GOT3 (cell line): ENCODE results near the gene PADI2.

Experiments
- DNase-seq: peaks from one replicate; lab custom pipeline; 2025; ENCODE audit warnings: mixed read lengths; lab: John Stamatoyannopoulos, UW

PADI2 gene

GRCh38 chr1:17053685-17054410 is 65.4 kb downstream of the PADI2 start, which contains the start of gene SDHB:
Gene SDHB, minus strand, starts transcription at chr1:17054032. Its CDS starts 13 bp downstream, at chr1:17054019.
- peak; percentile 91 for DNase-seq

GRCh38 chr1:17053086-17053684 is 66.1 kb downstream of the PADI2 start:
- no peak for DNase-seq

GRCh38 chr1:17052641-17053040 is 66.6 kb downstream of the PADI2 start:
- no peak for DNase-seq

- DNase-seq: no peak
These were observed 67.2 kb downstream of the PADI2 start for GRCh38 chr1:17052038-17052437.

- DNase-seq: no peak
These were observed 71.3 kb downstream of the PADI2 start for GRCh38 chr1:17047924-17048323.

GRCh38 chr1:17046334-17046657 is 73.0 kb downstream of the PADI2 start:
- no peak for DNase-seq

- no peak for DNase-seq
These were observed 73.5 kb downstream of the PADI2 start for GRCh38 chr1:17045634-17046333.

GRCh38 chr1:17045150-17045549 is 74.1 kb downstream of the PADI2 start:
- no peak for DNase-seq

- DNase-seq: no peak
These were observed 75.6 kb downstream of the PADI2 start for GRCh38 chr1:17043676-17044075.

GRCh38 chr1:17040135-17040534 is 79.1 kb downstream of the PADI2 start:
- DNase-seq: no peak

GRCh38 chr1:17039522-17039921 is 79.7 kb downstream of the PADI2 start:
- no peak for DNase-seq

GRCh38 chr1:17033481-17033880 is 85.8 kb downstream of the PADI2 start:
- no peak for DNase-seq

- DNase-seq: no peak
These were observed 86.5 kb downstream of the PADI2 start for GRCh38 chr1:17032741-17033140.

GRCh38 chr1:17031436-17031835 is 87.8 kb downstream of the PADI2 start:
- DNase-seq: no peak

GRCh38 chr1:17030206-17030605 is 89.0 kb downstream of the PADI2 start:
- no peak for DNase-seq

- no peak for DNase-seq
These were observed 90.5 kb downstream of the PADI2 start for GRCh38 chr1:17028662-17029188.

GRCh38 chr1:17027900-17028299 is 91.4 kb downstream of the PADI2 start:
- DNase-seq: no peak

- no peak for DNase-seq
These were observed 91.8 kb downstream of the PADI2 start for GRCh38 chr1:17027403-17027802.

- no peak for DNase-seq
These were observed 94.5 kb downstream of the PADI2 start for GRCh38 chr1:17024721-17025120.

- no peak for DNase-seq
These were observed 95.7 kb downstream of the PADI2 start for GRCh38 chr1:17023573-17023972.

- DNase-seq: no peak
These were observed 96.1 kb downstream of the PADI2 start for GRCh38 chr1:17023102-17023501.

- DNase-seq: no peak
These were observed 97.4 kb downstream of the PADI2 start for GRCh38 chr1:17021896-17022295.

- DNase-seq: no peak
These were observed 98.7 kb downstream of the PADI2 start for GRCh38 chr1:17020502-17020901.
